Breast epithelium (tissue), 4 donors: ENCODE measurements around the gene FBXL3. TPM values are rescaled to one million over a fixed set of nuclear protein-coding genes. Genes with fewer than 3 reads are reported as not detected.

Experiments used
- DNase-seq, 2 donors: peaks; one replicate each; pipeline ENCODE4 v3.0.0-alpha.2; 2019; ENCODE audit warnings: low spot score in 2 of 2
- H3K27ac ChIP-seq, 2 donors: fragments of 200-600 bp; sonication (generic) in 1 of 2; one replicate each; pipeline ENCODE4 v1.5.1; 2016 to 2019; ENCODE audit warnings: mild to moderate bottlenecking in 1 of 2
- H3K27me3 ChIP-seq, 2 donors: fragments of 200-600 bp; sonication (generic) in 1 of 2; one replicate each; pipeline versions ENCODE4 v1.5.1 to v1.6.0; 2017 to 2019; ENCODE audit warnings: control low read depth in 1 of 2, mild to moderate bottlenecking in 1 of 2
- H3K36me3 ChIP-seq: fragments of 200-600 bp; one replicate; pipeline ENCODE4 v1.5.1; 2019
- H3K4me1 ChIP-seq, 2 donors: fragments of 200-600 bp; sonication (generic); one replicate each; pipeline ENCODE4 v1.5.1; 2016 to 2019; ENCODE audit warnings: control low read depth in 1 of 2
- H3K4me3 ChIP-seq, 3 donors: fragments of 200-600 bp; sonication (generic); 1 replicate in 2 of 3; 2 replicates in 1 of 3; pipeline ENCODE4 v1.5.1; 2016 to 2019; ENCODE audit warnings: mild to moderate bottlenecking in 3 of 3, moderate library complexity in 2 of 3
- H3K9me3 ChIP-seq, 2 donors: fragments of 200-600 bp; sonication (generic) in 1 of 2; one replicate each; pipeline ENCODE4 v1.5.1; 2016 to 2019; ENCODE audit warnings: control low read depth in 1 of 2
- CTCF ChIP-seq, 3 donors: fragments of 450-650 bp; IDR thresholded peaks; one replicate each; pipeline ENCODE4 v1.5.1; 2016 to 2017; ENCODE audit warnings: antibody characterized with exemption in 3 of 3, mild to moderate bottlenecking in 3 of 3, moderate library complexity in 3 of 3
- POLR2A ChIP-seq: fragments of 450-650 bp; IDR thresholded peaks from one replicate; pipeline ENCODE4 v1.6.1; 2016; ENCODE audit warnings: antibody characterized with exemption, mild to moderate bottlenecking, moderate library complexity
- POLR2AphosphoS5 ChIP-seq, 3 donors: sonication (generic); formaldehyde crosslinking; IDR thresholded peaks; one replicate each; pipeline ENCODE4 v1.6.1; 2017; ENCODE audit warnings: antibody characterized with exemption in 3 of 3
- intact Hi-C: fragments of 100-400 bp; cut with DNase I; formaldehyde crosslinking; loops from one replicate; pipeline ENCODE4 v1.15.1; 2023; ENCODE audit warnings: low total_unique reads
- total RNA-seq, 3 donors: library from RNA; depleted of rRNA; stranded (reverse); fragments of >200 nt; gene quantifications; one replicate each; pipeline ENCODE4 v1.1.0, GENCODE V29; 2016

The FBXL3 gene
- total RNA-seq, 3 donors from 2014 or later: 110 to 129 (median 128) TPM

- Histone ChIP-seq H3K27ac (no peak overlapping the region), H3K36me3 (no peaks in the 10 kb centered on the region), H3K9me3 (no peaks in the 10 kb centered on the region), H3K4me1 (no peaks in the 10 kb centered on the region), H3K27me3 (no peaks in the 10 kb centered on the region), H3K4me3 (no peak overlapping the region)
- no peak for TF ChIP-seq CTCF (IDR thresholded peaks at IDR 0.05)
- TF ChIP-seq POLR2AphosphoS5 (IDR thresholded peaks at IDR 0.05): no peak
- intact Hi-C loops: no loop called here
- no peak for DNase-seq
These were observed 7.9 kb upstream of the FBXL3 start for GRCh38 chr13:77034881-77035280.

- H3K4me1 ChIP-seq: no peaks in the 10 kb centered on the region
- TF ChIP-seq POLR2AphosphoS5 (IDR thresholded peaks at IDR 0.05) (no peak), CTCF (IDR thresholded peaks at IDR 0.05) (no peak), POLR2A (no peak)
- no peaks in the 10 kb centered on the region for H3K36me3 ChIP-seq
- no peaks in the 10 kb centered on the region for H3K9me3 ChIP-seq
- H3K27ac ChIP-seq: no peak overlapping the region
- intact Hi-C loops: no loop called here
- H3K4me3 ChIP-seq: no peak overlapping the region
- DNase-seq: no peak
- H3K27me3 ChIP-seq: no peaks in the 10 kb centered on the region
These were observed 6.9 kb upstream of the FBXL3 start for GRCh38 chr13:77033717-77034302.

- H3K4me3 ChIP-seq: no peak overlapping the region
- intact Hi-C loops: no loop called here
These were observed 4.8 kb upstream of the FBXL3 start for GRCh38 chr13:77031656-77032243.

GRCh38 chr13:77029436-77029835 is 2.5 kb upstream of the FBXL3 start:
- H3K27me3 ChIP-seq: no peaks in the 10 kb centered on the region
- DNase-seq: no peak
- H3K9me3 ChIP-seq: no peaks in the 10 kb centered on the region
- no peak overlapping the region for H3K4me3 ChIP-seq
- no peak overlapping the region for H3K27ac ChIP-seq
- intact Hi-C loops: no loop called here
- H3K36me3 ChIP-seq: no peaks in the 10 kb centered on the region
- TF ChIP-seq CTCF (IDR thresholded peaks at IDR 0.05): no peak
- TF ChIP-seq POLR2AphosphoS5 (IDR thresholded peaks at IDR 0.05): no peak
- no peak for TF ChIP-seq POLR2A
- H3K4me1 ChIP-seq: peaks cover 0 to 6% of the 10 kb centered on the region in 2 donors

More at GRCh38 chr13:77031656-77032243, 4.8 kb upstream of the FBXL3 start:
- TF ChIP-seq CTCF (IDR thresholded peaks at IDR 0.05) (no peak), POLR2AphosphoS5 (IDR thresholded peaks at IDR 0.05) (no peak), POLR2A (no peak)
- Histone ChIP-seq H3K27ac (no peak overlapping the region), H3K9me3 (no peaks in the 10 kb centered on the region), H3K36me3 (no peaks in the 10 kb centered on the region), H3K27me3 (no peaks in the 10 kb centered on the region), H3K4me1 (no peaks in the 10 kb centered on the region)
- DNase-seq: no peak

GRCh38 chr13:77028202-77028601 is 1.2 kb upstream of the FBXL3 start:
- no peaks in the 10 kb centered on the region for H3K27me3 ChIP-seq
- H3K27ac ChIP-seq: peak overlapping the region; percentile 99
- no peak for DNase-seq
- no peaks in the 10 kb centered on the region for H3K36me3 ChIP-seq
- peak overlapping the region; percentile 92 to 100 (median 97) for H3K4me3 ChIP-seq
- H3K9me3 ChIP-seq: no peaks in the 10 kb centered on the region
- peaks cover 0 to 6% of the 10 kb centered on the region in 2 donors for H3K4me1 ChIP-seq
- intact Hi-C loops: no loop called here
- TF ChIP-seq CTCF (IDR thresholded peaks at IDR 0.05) (no peak), POLR2AphosphoS5 (IDR thresholded peaks at IDR 0.05) (no peak), POLR2A (no peak)
